Activated CD4-positive, alpha-beta memory T cell treated with anti-CD3 and anti-CD28 coated beads, Interleukin-2, amount 10 ng/mL, durations not matched to agents 7 days and 5 days (primary cell): Measurements from ENCODE around the gene MESP2. TPM values are rescaled to one million over a fixed set of nuclear protein-coding genes. Genes with fewer than 3 reads are reported as not detected.
A peak's percentile ranks its signal among the peaks of the same experiment; 100 is the strongest.

Experiments
- CTCF ChIA-PET: fragments of 350-600 bp; sonication (Branson Sonifier 250); formaldehyde crosslinking; loops from one replicate; lab custom pipeline; 2021; ENCODE audit warnings: antibody characterized with exemption, inconsistent platforms; lab: Charles Lee
- POLR2A ChIA-PET: fragments of 350-600 bp; sonication (Branson Sonifier 250); formaldehyde crosslinking; loops from one replicate; lab custom pipeline; 2021; ENCODE audit warnings: antibody characterized with exemption; lab: Charles Lee
- DNase-seq: peaks from one replicate; pipeline ENCODE4 v3.0.0-alpha.2; 2020
- H3K27ac Mint-ChIP-seq: one replicate; pipeline ENCODE4 v1.8.0; 2021; ENCODE audit warnings: mild to moderate bottlenecking, mixed read lengths
- H3K27me3 Mint-ChIP-seq: one replicate; pipeline ENCODE4 v1.8.0; 2021; ENCODE audit warnings: mixed read lengths
- H3K36me3 Mint-ChIP-seq: one replicate; pipeline ENCODE4 v1.8.0; 2021; ENCODE audit warnings: low read depth, mixed read lengths
- H3K4me1 Mint-ChIP-seq: one replicate; pipeline ENCODE4 v1.8.0; 2021; ENCODE audit warnings: mixed read lengths
- H3K4me3 Mint-ChIP-seq: one replicate; pipeline ENCODE4 v1.8.0; 2021; ENCODE audit warnings: mild to moderate bottlenecking, mixed read lengths
- H3K9me3 Mint-ChIP-seq: one replicate; pipeline ENCODE4 v1.8.0; 2021; ENCODE audit warnings: mixed read lengths
- total RNA-seq, 2 experiments: library from RNA; stranded (reverse); gene quantifications; one replicate each; pipeline ENCODE4 v1.2.3, GENCODE V29; 2021

The MESP2 gene
- total RNA-seq, 2 experiments from 2014 or later, result not detected

DNA sequence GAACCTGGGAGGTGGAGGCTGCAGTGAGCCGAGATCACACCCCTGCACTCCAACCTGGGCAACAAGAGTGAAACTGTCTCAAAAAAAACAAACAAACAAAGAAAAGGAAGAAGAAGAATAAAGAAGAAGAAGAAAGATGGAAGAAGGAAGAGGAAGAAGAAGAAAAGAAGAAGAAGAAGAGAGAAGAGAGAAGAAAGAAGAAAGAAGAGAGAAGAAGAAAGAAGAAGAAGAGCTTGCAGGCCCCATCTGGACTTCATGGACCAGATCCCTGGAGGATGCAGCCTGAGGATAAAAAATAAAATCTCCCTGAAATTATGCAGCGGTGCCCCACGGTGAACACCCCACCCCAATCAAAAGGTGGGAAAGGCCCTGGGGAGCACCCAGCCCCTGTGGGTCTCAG is 16.3 kb upstream of the MESP2 start:
- CTCF ChIA-PET, result interaction anchor here (0.6 to 7.0 kb wide), 11 partner anchors 9 to 326 kb away, joined by 3 to 168 read pairs (median 10); partner anchors contain the start of gene MESP1

GRCh38 chr15:89760303-89761008 is 15.7 kb upstream of the MESP2 start:
- H3K27ac Mint-ChIP-seq, result no peak overlapping the region
- CTCF ChIA-PET, result interaction anchor here (0.6 to 7.0 kb wide), 39 partner anchors 9 to 328 kb away, joined by 3 to 168 read pairs (median 4); partner anchors contain the start of genes ANPEP, AP3S2, MESP1 and MESP2

More for the DNA sequence above, 16.3 kb upstream of the MESP2 start:
- H3K9me3 Mint-ChIP-seq, result no peaks in the 10 kb centered on the region
- DNase-seq, result no peak
- POLR2A ChIA-PET, result interaction anchor here (2.3 kb wide), 1 partner anchor 115 kb away, joined by 6 read pairs; no protein-coding TSS in a partner anchor
- H3K36me3 Mint-ChIP-seq, result no peaks in the 10 kb centered on the region
- H3K4me1 Mint-ChIP-seq, result peaks cover 6% of the 10 kb centered on the region
- H3K27me3 Mint-ChIP-seq, result peaks cover 9% of the 10 kb centered on the region
- no peak overlapping the region for H3K27ac Mint-ChIP-seq
- no peak overlapping the region for H3K4me3 Mint-ChIP-seq

GRCh38 chr15:89761009-89761831 is 14.9 kb upstream of the MESP2 start:
- Mint-ChIP-seq H3K36me3 (no peaks in the 10 kb centered on the region), H3K4me3 (no peak overlapping the region)
- CTCF ChIA-PET, result interaction anchor here (0.7 to 7.0 kb wide), 38 partner anchors 8 to 525 kb away, joined by 3 to 168 read pairs (median 4); partner anchors contain the start of genes ANPEP, AP3S2, MESP1 and MESP2

More at GRCh38 chr15:89760303-89761008, 15.7 kb upstream of the MESP2 start:
- H3K27me3 Mint-ChIP-seq, result peaks cover 8% of the 10 kb centered on the region
- DNase-seq, result peak; percentile 77
- no peaks in the 10 kb centered on the region for H3K36me3 Mint-ChIP-seq
- POLR2A ChIA-PET, result interaction anchor here (0.6 to 2.3 kb wide), 2 partner anchors 10 to 114 kb away, joined by 4 to 6 read pairs; partner anchors contain the start of gene MESP1
- H3K9me3 Mint-ChIP-seq, result no peaks in the 10 kb centered on the region
- no peak overlapping the region for H3K4me3 Mint-ChIP-seq
- H3K4me1 Mint-ChIP-seq, result peaks cover 6% of the 10 kb centered on the region

DNA sequence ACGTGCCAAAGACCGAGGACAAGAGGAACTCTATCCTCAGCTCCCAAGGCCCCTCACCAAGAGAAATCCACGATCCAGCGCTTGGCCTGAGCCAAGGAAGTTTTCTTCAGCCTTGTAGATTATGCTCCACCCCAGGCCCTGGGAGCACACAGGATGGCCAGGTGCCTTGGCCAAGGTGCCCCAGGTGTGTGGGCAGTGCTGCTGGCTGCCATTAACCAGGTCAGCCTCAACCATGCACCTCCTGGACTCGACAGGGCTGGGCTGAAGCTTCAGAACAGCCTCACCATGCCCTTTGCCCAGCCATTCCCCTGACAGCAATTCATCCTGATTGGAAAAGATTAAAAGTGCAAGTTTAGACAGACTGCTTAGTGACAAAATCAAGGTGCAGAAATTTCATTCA is 14.2 kb upstream of the MESP2 start:
- POLR2A ChIA-PET, result interaction anchor here (2.3 kb wide), 1 partner anchor 113 kb away, joined by 6 read pairs; no protein-coding TSS in a partner anchor
- H3K4me3 Mint-ChIP-seq, result no peak overlapping the region
- no peak overlapping the region for H3K27ac Mint-ChIP-seq
- H3K4me1 Mint-ChIP-seq, result peaks cover 6% of the 10 kb centered on the region
- no peaks in the 10 kb centered on the region for H3K9me3 Mint-ChIP-seq
- CTCF ChIA-PET, result interaction anchor here (0.8 to 7.0 kb wide), 22 partner anchors 7 to 525 kb away, joined by 3 to 168 read pairs (median 6); partner anchors contain the start of genes AP3S2 and MESP1
- no peak for DNase-seq
- H3K36me3 Mint-ChIP-seq, result no peaks in the 10 kb centered on the region
- no peaks in the 10 kb centered on the region for H3K27me3 Mint-ChIP-seq

More at GRCh38 chr15:89761009-89761831, 14.9 kb upstream of the MESP2 start:
- no peaks in the 10 kb centered on the region for H3K9me3 Mint-ChIP-seq
- no peak overlapping the region for H3K27ac Mint-ChIP-seq
- H3K4me1 Mint-ChIP-seq, result peaks cover 6% of the 10 kb centered on the region
- no peak for DNase-seq
- H3K27me3 Mint-ChIP-seq, result peaks cover 2% of the 10 kb centered on the region
- POLR2A ChIA-PET, result interaction anchor here (0.6 to 2.3 kb wide), 2 partner anchors 11 to 114 kb away, joined by 4 to 6 read pairs; partner anchors contain the start of gene MESP1

DNA sequence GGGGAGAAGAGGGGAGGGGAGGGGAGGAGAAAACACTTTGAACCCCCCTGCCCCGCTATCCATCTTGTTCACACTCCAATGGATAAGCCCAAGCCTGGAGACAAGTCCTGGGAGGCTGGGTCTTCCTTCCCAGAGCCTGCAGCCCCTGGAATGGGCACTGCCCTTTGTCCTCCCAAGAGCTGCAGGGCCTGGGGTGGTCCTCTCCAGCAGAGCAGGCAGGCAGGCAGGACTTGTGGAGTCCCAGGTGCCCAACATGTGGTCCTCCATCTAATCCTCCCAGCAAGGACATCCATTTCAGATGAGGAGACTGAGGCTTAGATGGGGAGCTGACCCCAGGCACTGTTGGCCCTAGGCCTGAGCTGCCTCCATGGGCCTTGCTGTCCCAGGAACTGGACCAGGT is 10.4 kb upstream of the MESP2 start:
- ChIA-PET CTCF (no interaction called here), POLR2A (interaction anchor here (1.4 kb wide), 1 partner anchor 15 kb away, joined by 4 read pairs; no protein-coding TSS in a partner anchor)
- Mint-ChIP-seq H3K4me3 (no peak overlapping the region), H3K4me1 (peaks cover 4% of the 10 kb centered on the region), H3K27ac (no peak overlapping the region), H3K36me3 (no peaks in the 10 kb centered on the region), H3K27me3 (no peaks in the 10 kb centered on the region), H3K9me3 (no peaks in the 10 kb centered on the region)
- DNase-seq, result no peak

GRCh38 chr15:89766357-89767311 is 9.5 kb upstream of the MESP2 start:
- H3K4me3 Mint-ChIP-seq, result no peak overlapping the region
- H3K4me1 Mint-ChIP-seq, result no peaks in the 10 kb centered on the region
- ChIA-PET CTCF (no interaction called here), POLR2A (interaction anchor here (1.3 kb wide), 1 partner anchor 14 kb away, joined by 4 read pairs; no protein-coding TSS in a partner anchor)
- no peaks in the 10 kb centered on the region for H3K27me3 Mint-ChIP-seq
- H3K36me3 Mint-ChIP-seq, result no peaks in the 10 kb centered on the region
- no peaks in the 10 kb centered on the region for H3K9me3 Mint-ChIP-seq
- no peak for DNase-seq
- H3K27ac Mint-ChIP-seq, result no peak overlapping the region

- no peaks in the 10 kb centered on the region for H3K27me3 Mint-ChIP-seq
- no peak overlapping the region for H3K27ac Mint-ChIP-seq
- DNase-seq, result no peak
- ChIA-PET POLR2A (interaction anchor here (1.3 kb wide), 1 partner anchor 14 kb away, joined by 4 read pairs; no protein-coding TSS in a partner anchor), CTCF (interaction anchor here (1.8 kb wide), 1 partner anchor 107 kb away, joined by 6 read pairs; no protein-coding TSS in a partner anchor)
- H3K4me3 Mint-ChIP-seq, result no peak overlapping the region
- no peaks in the 10 kb centered on the region for H3K36me3 Mint-ChIP-seq
- H3K4me1 Mint-ChIP-seq, result no peaks in the 10 kb centered on the region
- no peaks in the 10 kb centered on the region for H3K9me3 Mint-ChIP-seq
These were observed 8.7 kb upstream of the MESP2 start for GRCh38 chr15:89767411-89767915.

DNA sequence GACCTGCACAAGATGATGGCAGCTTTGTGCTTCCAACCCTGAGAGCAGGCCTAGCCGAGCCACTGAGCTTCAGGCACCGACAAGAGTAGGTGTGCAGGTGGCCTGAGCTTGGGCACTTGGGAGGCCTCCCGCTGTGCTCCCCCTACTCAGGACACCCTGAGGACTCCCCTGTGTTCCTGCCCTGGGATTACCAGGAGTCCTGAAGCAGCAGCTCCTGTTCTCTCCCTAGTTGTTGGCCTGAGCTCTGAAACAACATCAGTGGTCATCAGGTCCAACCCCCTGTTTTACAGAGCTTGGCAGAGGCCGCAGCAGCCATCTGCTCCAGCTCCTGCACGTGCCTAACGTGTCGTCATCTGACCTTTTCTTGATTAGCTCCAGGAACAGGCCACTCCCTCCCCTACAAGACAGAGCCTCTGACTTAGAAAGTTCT is 8.0 kb upstream of the MESP2 start:
- Mint-ChIP-seq H3K4me3 (no peak overlapping the region), H3K27ac (no peak overlapping the region), H3K4me1 (no peaks in the 10 kb centered on the region), H3K27me3 (no peaks in the 10 kb centered on the region), H3K36me3 (no peaks in the 10 kb centered on the region), H3K9me3 (no peaks in the 10 kb centered on the region)
- ChIA-PET CTCF (interaction anchor here (1.2 to 1.8 kb wide), 2 partner anchors 28 to 107 kb away, joined by 4 to 6 read pairs; no protein-coding TSS in a partner anchor), POLR2A (interaction anchor here (1.3 kb wide), 1 partner anchor 13 kb away, joined by 4 read pairs; no protein-coding TSS in a partner anchor)
- DNase-seq, result no peak

DNA sequence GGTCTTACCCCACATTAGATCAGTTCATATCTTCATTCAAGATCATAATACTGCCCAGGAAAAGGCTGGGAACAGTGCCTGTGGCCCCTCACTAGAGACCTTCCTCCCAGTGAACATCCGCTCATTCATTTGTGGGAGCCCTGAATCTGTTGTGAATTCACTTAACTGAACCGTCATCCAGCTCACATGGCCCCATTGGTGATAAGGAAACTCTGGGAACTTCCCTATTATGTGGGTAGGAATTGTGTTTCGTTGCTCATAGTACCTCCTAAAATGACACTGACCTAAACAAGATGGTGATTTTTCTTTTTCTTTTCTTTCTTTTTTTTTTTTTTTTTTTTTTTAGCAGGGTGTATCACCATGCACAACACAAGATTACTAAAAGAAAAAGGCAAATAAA is 6.8 kb upstream of the MESP2 start:
- H3K9me3 Mint-ChIP-seq, result no peaks in the 10 kb centered on the region
- H3K27me3 Mint-ChIP-seq, result peaks cover 3% of the 10 kb centered on the region
- POLR2A ChIA-PET, result no interaction called here
- no peaks in the 10 kb centered on the region for H3K36me3 Mint-ChIP-seq
- no peak for DNase-seq
- no peak overlapping the region for H3K27ac Mint-ChIP-seq
- H3K4me1 Mint-ChIP-seq, result no peaks in the 10 kb centered on the region
- CTCF ChIA-PET, result interaction anchor here (0.6 to 1.8 kb wide), 3 partner anchors 8 to 105 kb away, joined by 3 to 6 read pairs (median 3); no protein-coding TSS in a partner anchor
- no peak overlapping the region for H3K4me3 Mint-ChIP-seq

DNA sequence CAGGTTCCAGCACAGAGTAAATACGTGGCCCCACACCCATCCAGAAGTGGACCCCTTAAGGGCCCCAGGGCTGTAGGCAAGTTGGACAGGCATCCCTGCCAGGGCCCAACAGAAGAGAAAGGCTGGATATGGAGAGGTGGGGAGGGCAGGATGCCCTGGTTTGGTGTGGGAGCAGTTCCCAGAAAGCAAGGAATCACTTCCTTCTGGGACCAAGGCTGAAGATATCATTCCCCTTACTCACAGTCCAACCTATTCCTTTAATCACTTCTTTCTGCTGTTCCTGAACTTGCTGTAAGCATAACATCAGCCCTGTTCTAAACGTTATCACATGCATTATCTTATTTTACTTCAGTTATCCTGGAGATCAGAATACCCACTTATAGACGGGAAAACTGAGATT is 6.1 kb upstream of the MESP2 start:
- DNase-seq, result no peak
- H3K9me3 Mint-ChIP-seq, result no peaks in the 10 kb centered on the region
- H3K36me3 Mint-ChIP-seq, result no peaks in the 10 kb centered on the region
- H3K4me3 Mint-ChIP-seq, result no peak overlapping the region
- ChIA-PET CTCF (interaction anchor here (1.2 to 5.2 kb wide), 2 partner anchors 9 to 105 kb away, joined by 4 to 22 read pairs; no protein-coding TSS in a partner anchor), POLR2A (no interaction called here)
- no peak overlapping the region for H3K27ac Mint-ChIP-seq
- H3K4me1 Mint-ChIP-seq, result no peaks in the 10 kb centered on the region
- H3K27me3 Mint-ChIP-seq, result peaks cover 3% of the 10 kb centered on the region

GRCh38 chr15:89772932-89773583 is 3.1 kb upstream of the MESP2 start:
- Mint-ChIP-seq H3K27ac (no peak overlapping the region), H3K4me3 (no peak overlapping the region), H3K4me1 (peaks cover 4% of the 10 kb centered on the region), H3K9me3 (no peaks in the 10 kb centered on the region), H3K36me3 (no peaks in the 10 kb centered on the region), H3K27me3 (peaks cover 5% of the 10 kb centered on the region)
- DNase-seq, result no peak
- ChIA-PET POLR2A (interaction anchor here (1.9 kb wide), 1 partner anchor 121 kb away, joined by 6 read pairs; the partner anchor contains the start of gene AP3S2), CTCF (interaction anchor here (0.7 to 5.2 kb wide), 6 partner anchors 10 to 318 kb away, joined by 3 to 22 read pairs (median 4); partner anchors contain the start of gene ANPEP)
